Activated T-cell treated with anti-CD3 and anti-CD28 coated beads, Interleukin-2, amount 50 U/mL, for 72 hours (primary cell): ENCODE measurements around the gene INPP4B. TPM values are rescaled to one million over a fixed set of nuclear protein-coding genes. Genes with fewer than 3 reads are reported as not detected.

Source experiments
- ATAC-seq, 2 donors: fragments of 150-1000 bp; cut with Tn5 transposase; replicated peaks in 1 of 2; 2 replicates each; pipeline ENCODE4 v1.10.0; 2021; ENCODE audit warnings: moderate library complexity in 2 of 2, mild to moderate bottlenecking in 1 of 2
- DNase-seq, 2 donors: peaks; one replicate each; pipeline ENCODE4 v3.0.0; 2021 to 2022; ENCODE audit warnings: mixed read lengths in 1 of 2
- H3K27ac Mint-ChIP-seq: one replicate; pipeline ENCODE4 v1.8.0; 2022; ENCODE audit warnings: mild to moderate bottlenecking, moderate library complexity, mixed read lengths
- H3K27me3 Mint-ChIP-seq: one replicate; pipeline ENCODE4 v1.8.0; 2022; ENCODE audit warnings: low read depth, mixed read lengths
- H3K36me3 Mint-ChIP-seq, 2 donors: one replicate each; pipeline ENCODE4 v1.8.0; 2022; ENCODE audit warnings: mixed read lengths in 2 of 2, mild to moderate bottlenecking in 1 of 2; ENCODE audit not compliant: insufficient read depth in 2 of 2
- H3K4me1 Mint-ChIP-seq: one replicate; pipeline ENCODE4 v1.8.0; 2022; ENCODE audit warnings: low read depth, mixed read lengths
- H3K4me3 Mint-ChIP-seq, 2 donors: one replicate each; pipeline ENCODE4 v1.8.0; 2022; ENCODE audit warnings: mild to moderate bottlenecking in 2 of 2, mixed read lengths in 2 of 2, moderate library complexity in 2 of 2
- H3K9me3 Mint-ChIP-seq, 2 donors: one replicate each; pipeline ENCODE4 v1.8.0; 2022; ENCODE audit warnings: mixed read lengths in 2 of 2
- total RNA-seq, 2 donors: library from RNA; stranded (reverse); gene quantifications; one replicate each; pipeline ENCODE4 v1.2.3, GENCODE V29; 2022

The INPP4B gene
- total RNA-seq, 2 donors from 2014 or later = 64.9 to 67.3 TPM

DNA sequence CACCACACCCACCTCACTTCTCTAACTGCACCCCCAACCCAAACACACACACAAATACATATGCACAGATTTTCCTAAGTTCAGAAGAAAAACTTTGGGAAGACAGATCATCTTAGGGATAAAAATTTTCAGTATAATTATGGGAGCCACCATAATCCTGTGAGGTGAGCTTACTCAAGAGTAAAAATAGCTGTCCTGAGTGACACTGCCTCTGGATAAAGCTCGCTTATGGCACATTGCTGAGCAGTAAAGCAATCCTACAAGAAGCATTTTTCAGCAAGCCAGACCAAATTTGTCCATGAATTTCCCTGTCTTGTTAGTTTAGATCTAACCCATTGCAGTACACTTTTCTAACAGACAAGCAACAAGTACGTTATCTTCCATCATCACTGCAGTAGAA, 83.8 kb downstream of the INPP4B start:
- Mint-ChIP-seq H3K36me3 (no peaks in the 10 kb centered on the region), H3K27me3 (no peaks in the 10 kb centered on the region), H3K27ac (no peak overlapping the region), H3K4me3 (no peak overlapping the region), H3K9me3 (peaks cover 2 to 3% of the 10 kb centered on the region in 2 donors), H3K4me1 (no peaks in the 10 kb centered on the region)
- DNase-seq (no peak), ATAC-seq (no peak)

DNA sequence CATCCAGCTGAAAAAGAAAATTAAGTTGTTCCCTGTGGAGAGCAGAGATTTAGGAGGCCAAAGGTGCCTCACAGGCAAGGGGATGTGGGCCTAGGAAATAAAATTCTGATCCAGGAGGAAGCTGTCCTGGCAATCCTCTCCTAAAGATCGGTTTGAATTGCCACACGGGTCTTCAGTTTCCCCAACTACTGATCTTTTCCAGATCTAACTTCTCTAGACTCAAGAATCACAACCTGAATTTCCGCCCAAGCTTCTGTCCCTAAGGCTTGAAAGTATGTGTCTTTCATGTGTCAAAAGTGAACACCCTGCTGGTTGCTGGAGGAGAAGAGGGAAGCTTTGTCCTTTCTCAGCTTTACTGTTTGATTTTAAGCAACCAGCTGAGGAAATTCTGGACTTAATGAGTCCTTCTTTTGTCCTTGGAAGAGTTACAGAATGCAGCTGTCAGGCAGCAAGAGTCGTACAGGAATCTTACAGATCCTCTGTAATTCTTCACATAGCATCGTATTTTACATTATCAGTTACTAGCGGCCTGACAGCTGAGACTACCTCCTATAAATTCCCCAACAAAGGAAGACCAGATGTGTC, 93.8 kb downstream of the INPP4B start:
- no peaks in the 10 kb centered on the region for H3K4me1 Mint-ChIP-seq
- no peak overlapping the region for H3K4me3 Mint-ChIP-seq
- H3K27ac Mint-ChIP-seq = no peak overlapping the region
- H3K27me3 Mint-ChIP-seq = no peaks in the 10 kb centered on the region
- ATAC-seq = no peak
- H3K9me3 Mint-ChIP-seq = no peaks in the 10 kb centered on the region
- peaks cover 0 to under 1% of the 10 kb centered on the region in 2 donors for H3K36me3 Mint-ChIP-seq
- DNase-seq = no peak

DNA sequence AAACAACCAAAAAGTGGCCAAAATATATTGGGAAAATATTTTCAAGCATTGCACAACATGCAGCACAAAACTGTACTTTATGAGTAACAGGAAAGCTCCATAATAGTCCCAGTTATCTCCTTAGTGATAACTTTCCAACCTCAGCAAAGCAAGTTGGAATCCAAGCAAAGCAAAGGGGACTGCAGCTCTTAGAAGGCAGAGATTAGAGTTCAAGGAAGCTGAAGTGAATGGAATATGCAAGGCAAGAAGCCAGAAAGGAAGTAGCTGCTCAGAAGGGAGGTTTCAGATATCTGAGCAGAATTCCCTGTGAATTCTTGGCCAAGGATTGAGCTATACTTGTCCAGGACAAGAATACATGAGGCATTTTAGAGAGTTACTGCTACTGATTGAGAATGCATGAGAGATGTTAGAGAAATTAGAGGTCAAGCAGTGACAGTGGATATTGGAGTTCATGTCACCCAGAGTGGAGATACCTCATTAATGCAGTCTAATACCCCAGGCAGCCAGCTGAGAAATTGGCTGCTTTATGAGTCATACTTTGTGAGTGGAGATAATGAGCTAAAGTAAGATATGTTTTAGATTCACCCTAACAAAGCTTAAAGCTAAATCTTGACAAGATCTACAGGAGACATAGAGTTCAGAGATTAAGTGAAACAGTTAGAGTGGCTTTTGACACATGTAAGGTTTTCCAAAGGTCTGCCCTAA, 102.8 kb downstream of the INPP4B start:
- Mint-ChIP-seq H3K4me1 (no peaks in the 10 kb centered on the region), H3K9me3 (peaks cover 3 to 7% of the 10 kb centered on the region in 2 donors), H3K27me3 (no peaks in the 10 kb centered on the region), H3K27ac (no peak overlapping the region), H3K36me3 (peaks cover 5 to 12% of the 10 kb centered on the region in 2 donors), H3K4me3 (no peak overlapping the region)
- DNase-seq = no peak
- no peak for ATAC-seq

DNA sequence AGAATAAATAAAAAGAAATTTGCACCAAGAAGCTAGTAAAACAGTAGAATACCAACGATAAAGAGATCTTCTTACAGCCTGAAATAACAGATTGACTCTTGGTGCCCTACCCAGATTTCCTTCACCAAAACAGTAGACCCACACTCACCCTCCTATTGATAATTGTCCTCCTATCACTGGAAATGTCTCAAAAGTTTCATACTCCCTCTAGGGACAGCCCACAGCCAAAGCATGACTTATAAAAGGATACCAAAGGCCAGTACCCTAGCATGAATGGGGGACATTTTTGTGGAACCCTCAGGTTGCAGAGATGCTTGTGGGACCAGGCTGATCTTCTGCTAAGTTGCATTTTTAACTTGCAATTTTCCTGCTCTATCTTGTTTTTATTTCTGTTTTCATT, 104.1 kb downstream of the INPP4B start:
- Mint-ChIP-seq H3K36me3 (peaks cover 5 to 9% of the 10 kb centered on the region in 2 donors), H3K27me3 (no peaks in the 10 kb centered on the region), H3K9me3 (peaks cover 3 to 7% of the 10 kb centered on the region in 2 donors), H3K4me1 (no peaks in the 10 kb centered on the region), H3K4me3 (no peak overlapping the region), H3K27ac (no peak overlapping the region)
- DNase-seq (no peak), ATAC-seq (no peak)

DNA sequence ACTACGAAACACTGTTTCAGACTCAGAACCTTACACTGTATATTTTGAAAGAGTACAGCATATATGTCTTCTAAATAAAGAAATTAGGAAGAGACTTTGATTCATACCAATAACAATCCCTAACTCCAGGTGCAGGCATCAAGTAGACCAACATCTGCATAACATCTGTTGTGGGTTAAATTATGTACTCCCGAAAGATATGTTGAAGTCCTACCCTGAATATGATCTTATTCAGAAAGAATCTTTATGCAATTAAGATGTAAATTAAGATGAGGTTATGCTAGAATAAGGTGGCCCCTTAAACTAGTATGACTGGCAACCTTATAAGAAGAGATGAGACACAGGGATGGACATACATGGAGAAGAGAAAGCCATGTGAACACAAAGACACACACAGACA, 117.9 kb downstream of the INPP4B start:
- Mint-ChIP-seq H3K36me3 (no peaks in the 10 kb centered on the region), H3K4me1 (peaks cover 8% of the 10 kb centered on the region), H3K27me3 (no peaks in the 10 kb centered on the region), H3K4me3 (no peak overlapping the region), H3K27ac (no peak overlapping the region), H3K9me3 (no peaks in the 10 kb centered on the region)
- DNase-seq (no peak), ATAC-seq (no peak)

DNA sequence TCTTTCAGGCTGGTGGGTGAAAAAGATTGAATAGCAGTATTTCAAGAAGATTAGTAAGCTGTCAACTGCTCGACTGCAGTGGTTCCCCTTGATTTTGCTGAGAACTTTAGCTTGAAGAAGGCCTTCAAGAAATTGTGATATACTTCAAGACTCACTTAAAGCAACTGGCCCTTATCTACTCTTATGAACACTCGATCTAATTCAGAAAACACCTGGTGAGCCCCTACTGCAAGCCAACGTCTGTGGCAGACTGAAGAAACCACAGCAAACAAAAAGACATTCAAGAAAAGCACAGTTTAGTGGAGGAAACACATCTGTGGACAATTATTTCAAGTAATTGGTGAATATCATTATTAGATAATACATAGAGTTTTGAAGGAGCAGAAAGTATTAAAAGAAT, 119.0 kb downstream of the INPP4B start:
- Mint-ChIP-seq H3K27ac (no peak overlapping the region), H3K36me3 (no peaks in the 10 kb centered on the region), H3K4me3 (no peak overlapping the region), H3K27me3 (no peaks in the 10 kb centered on the region), H3K9me3 (no peaks in the 10 kb centered on the region), H3K4me1 (peaks cover 10% of the 10 kb centered on the region)
- no peak for ATAC-seq
- DNase-seq = no peak

DNA sequence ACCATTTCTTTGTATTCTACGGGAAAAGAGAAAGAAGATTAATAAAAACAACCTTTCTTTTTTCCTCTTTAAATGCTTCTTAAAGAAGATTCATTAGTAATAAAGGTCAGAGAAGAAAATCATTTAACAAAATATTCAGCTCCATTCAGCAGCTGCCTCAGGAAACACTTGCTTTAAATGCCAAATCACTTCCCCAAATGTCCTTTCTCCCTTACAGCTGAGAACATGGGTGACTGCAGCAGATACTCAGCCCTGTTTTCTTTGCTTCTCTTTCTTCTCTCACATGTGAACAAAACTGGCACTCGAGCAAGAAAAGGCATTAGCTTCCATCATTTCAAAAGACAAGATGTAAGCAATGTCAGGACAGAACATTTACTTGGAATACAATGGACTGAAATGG, 120.2 kb downstream of the INPP4B start:
- no peaks in the 10 kb centered on the region for H3K27me3 Mint-ChIP-seq
- no peak overlapping the region for H3K4me3 Mint-ChIP-seq
- ATAC-seq (no peak), DNase-seq (no peak)
- H3K9me3 Mint-ChIP-seq = no peaks in the 10 kb centered on the region
- no peaks in the 10 kb centered on the region for H3K36me3 Mint-ChIP-seq
- H3K4me1 Mint-ChIP-seq = peaks cover 13% of the 10 kb centered on the region
- no peak overlapping the region for H3K27ac Mint-ChIP-seq

DNA sequence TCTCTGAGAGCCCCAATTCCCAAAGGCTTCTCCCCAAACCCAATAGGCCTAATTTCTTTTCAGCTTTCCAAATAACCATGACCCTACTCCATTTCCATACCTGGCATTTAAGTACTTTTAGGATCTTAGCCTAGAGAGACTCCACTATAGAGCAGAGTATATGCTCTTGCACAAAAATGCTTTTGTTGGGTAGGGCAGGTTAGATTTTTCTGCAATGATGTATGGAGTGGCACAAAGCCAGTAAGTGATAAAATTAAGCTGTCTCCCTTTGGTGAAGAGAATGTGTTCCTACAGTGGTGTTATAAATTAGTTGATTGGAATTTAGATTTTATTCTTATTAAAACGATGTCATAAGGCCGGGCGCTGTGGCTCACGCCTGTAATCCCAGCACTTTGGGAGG, 124.9 kb downstream of the INPP4B start:
- Mint-ChIP-seq H3K9me3 (no peaks in the 10 kb centered on the region), H3K4me3 (no peak overlapping the region), H3K27ac (no peak overlapping the region), H3K4me1 (peaks cover 19% of the 10 kb centered on the region), H3K27me3 (no peaks in the 10 kb centered on the region), H3K36me3 (peaks cover 0 to 7% of the 10 kb centered on the region in 2 donors)
- ATAC-seq = no peak
- DNase-seq = no peak

DNA sequence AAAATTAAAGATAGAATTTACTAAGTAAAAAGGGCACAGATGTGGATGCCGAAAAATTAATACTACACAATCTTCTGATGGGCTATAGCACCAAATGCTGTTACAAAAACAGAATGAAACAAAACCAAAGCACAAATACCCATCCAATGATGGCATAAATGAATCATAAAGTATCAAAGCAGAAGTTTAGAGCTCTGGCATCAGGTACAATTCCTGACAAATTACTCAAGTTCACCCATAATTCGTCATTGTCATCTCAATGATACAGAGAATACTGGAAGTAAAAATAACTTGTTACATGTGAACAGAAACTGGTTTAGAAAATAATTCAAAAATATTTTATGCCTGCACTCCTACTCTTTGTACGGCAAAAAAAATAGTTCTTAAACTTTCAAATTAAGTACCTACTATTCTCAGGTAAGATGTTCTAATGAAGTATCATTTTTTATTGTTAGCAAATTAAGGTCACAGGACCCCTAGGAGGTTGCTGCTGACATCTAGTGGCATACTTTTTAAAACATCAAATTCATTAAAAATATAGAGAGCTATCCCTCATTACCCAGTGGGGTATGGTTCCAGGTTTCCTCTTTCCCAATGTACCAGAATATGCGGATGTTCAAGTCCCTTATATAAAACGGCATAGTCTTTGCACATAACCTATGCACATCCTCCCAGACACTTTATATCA, 126.1 kb downstream of the INPP4B start:
- peak overlapping the region; percentile 63 for H3K27ac Mint-ChIP-seq
- H3K27me3 Mint-ChIP-seq = no peaks in the 10 kb centered on the region
- H3K36me3 Mint-ChIP-seq = peaks cover 0 to 7% of the 10 kb centered on the region in 2 donors
- DNase-seq = no peak
- H3K9me3 Mint-ChIP-seq = no peaks in the 10 kb centered on the region
- peaks cover 29% of the 10 kb centered on the region for H3K4me1 Mint-ChIP-seq
- ATAC-seq = peak; percentile 53 to 55
- peak overlapping the region in 1 of 2 donors; percentile 18 for H3K4me3 Mint-ChIP-seq

DNA sequence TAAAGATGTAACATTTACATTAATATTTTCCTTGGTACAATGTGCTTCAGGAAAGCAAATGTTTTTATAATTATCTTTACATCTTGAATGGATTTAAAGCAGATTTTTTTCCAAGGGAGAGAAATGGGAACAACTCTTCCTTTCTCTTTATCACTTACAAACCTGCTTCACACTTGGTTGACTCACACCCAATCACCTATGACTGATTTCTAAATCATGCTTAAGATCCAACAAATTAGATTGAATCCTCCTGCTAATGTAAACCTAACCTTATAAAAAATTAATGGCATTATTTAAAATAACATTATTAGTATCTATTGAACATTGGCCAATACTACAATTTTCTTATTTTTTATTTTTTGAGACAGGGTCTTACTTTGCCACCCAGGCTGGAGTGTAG, 127.1 kb downstream of the INPP4B start:
- Mint-ChIP-seq H3K4me3 (no peak overlapping the region), H3K27ac (no peak overlapping the region), H3K9me3 (no peaks in the 10 kb centered on the region), H3K36me3 (peaks cover 0 to 7% of the 10 kb centered on the region in 2 donors), H3K4me1 (peaks cover 34% of the 10 kb centered on the region), H3K27me3 (no peaks in the 10 kb centered on the region)
- ATAC-seq (no peak), DNase-seq (no peak)

DNA sequence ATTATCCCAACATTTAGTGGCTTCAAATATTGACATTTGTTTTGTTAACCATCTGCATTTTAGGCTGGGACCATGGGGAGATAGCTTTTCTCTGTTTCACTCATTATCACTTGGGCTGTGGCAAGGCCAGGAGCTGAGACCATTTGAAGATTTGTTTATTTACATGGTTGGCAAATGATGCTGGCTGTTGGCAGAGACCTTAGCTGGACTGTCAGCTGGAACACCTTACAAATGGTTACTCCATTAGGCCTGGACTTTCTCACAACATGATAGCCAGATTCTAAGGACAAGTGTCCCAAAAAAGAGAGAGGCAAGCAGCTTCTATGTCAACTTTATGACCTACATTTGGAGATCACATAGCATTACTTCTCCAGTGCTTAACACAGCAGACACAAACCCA, 130.4 kb downstream of the INPP4B start:
- Mint-ChIP-seq H3K27me3 (no peaks in the 10 kb centered on the region), H3K9me3 (peaks cover 3 to 4% of the 10 kb centered on the region in 2 donors), H3K4me1 (peaks cover 56% of the 10 kb centered on the region), H3K4me3 (no peak overlapping the region), H3K27ac (no peak overlapping the region), H3K36me3 (peaks cover 5 to 16% of the 10 kb centered on the region in 2 donors)
- no peak for ATAC-seq
- no peak for DNase-seq

DNA sequence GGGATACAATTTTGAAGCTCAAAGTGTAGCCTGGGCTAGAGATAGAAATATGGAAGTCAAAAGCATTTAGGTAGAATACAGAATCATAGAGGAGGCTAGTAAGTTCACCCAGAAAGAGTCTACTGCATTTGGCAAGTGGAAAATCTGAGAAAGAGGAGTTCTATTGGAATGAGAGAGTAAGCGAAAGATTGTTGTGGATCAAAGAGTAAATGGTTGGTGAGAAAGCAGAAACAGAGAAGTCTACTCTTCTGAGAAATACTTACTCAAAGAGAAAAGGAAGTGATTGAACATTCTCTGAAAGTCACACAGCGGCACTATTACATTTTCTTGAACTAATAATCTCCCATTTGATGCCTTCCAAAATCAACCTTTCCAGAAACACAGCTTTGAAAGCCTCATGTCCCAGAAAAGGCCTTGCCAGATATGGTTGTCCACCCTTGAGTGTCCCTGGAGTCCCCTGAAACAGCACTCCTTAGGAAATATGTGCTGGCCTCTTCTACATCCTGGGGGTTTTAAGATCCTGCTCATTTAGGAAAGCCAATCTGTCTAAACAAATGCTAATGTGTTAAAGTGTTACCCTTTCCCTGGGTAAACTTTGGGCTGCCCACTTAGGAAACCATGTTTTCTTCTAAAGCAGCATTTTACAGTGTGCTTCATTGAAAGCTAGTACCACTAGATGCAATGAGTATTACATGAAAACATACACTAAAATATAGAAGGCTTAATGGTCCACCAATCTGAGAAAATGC, 132.6 kb downstream of the INPP4B start:
- DNase-seq (no peak), ATAC-seq (peak; percentile 61 to 68)
- Mint-ChIP-seq H3K27me3 (no peaks in the 10 kb centered on the region), H3K9me3 (peaks cover 5 to 9% of the 10 kb centered on the region in 2 donors), H3K36me3 (peaks cover 14 to 28% of the 10 kb centered on the region in 2 donors), H3K27ac (peak overlapping the region; percentile 91), H3K4me1 (peaks cover 53% of the 10 kb centered on the region), H3K4me3 (peak overlapping the region; percentile 44 to 66)

DNA sequence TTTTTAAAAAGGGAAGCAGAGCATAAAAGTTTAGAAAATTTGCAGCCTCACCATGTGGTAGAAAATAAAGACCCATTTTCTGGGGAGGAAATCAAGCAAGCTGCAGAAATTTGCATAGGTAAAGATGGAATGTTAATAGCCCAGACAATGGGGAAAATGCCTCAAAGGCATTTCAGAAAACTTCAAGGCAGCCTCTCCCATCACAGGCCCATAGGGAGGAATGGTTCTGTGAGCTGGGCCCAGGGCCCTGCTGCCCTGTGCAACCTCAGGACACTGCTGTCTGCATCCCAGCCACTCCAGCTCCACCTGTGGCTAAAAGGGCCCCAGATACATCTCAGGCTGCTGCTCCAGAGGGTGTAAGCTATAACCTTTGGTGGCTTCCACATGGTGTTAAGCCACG, 137.9 kb downstream of the INPP4B start:
- no peak overlapping the region for H3K27ac Mint-ChIP-seq
- H3K9me3 Mint-ChIP-seq = peaks cover 11 to 15% of the 10 kb centered on the region in 2 donors
- no peak overlapping the region for H3K4me3 Mint-ChIP-seq
- no peak for ATAC-seq
- peaks cover 32% of the 10 kb centered on the region for H3K4me1 Mint-ChIP-seq
- H3K27me3 Mint-ChIP-seq = no peaks in the 10 kb centered on the region
- H3K36me3 Mint-ChIP-seq = peaks cover 22 to 29% of the 10 kb centered on the region in 2 donors
- DNase-seq = no peak
